ENCODE results near the gene CCDC71L. TPM values are rescaled to one million over a fixed set of nuclear protein-coding genes. Genes with fewer than 3 reads are reported as not detected.

The CCDC71L gene
- total and polyA plus RNA-seq, 2 donors (not counting 1 experiment from before 2014, with no cell fraction given), result 11.7 to 29.5 TPM

GRCh38 chr7:106643216-106644000 lies 17.6 kb downstream of the CCDC71L start:
- no peak overlapping the region for H3K4me2 ChIP-seq (replicated peaks; ENCODE audit: low read depth, low read length, poor library complexity, severe bottlenecking)
- H3K4me3 ChIP-seq (ENCODE audit: control extremely low read depth in 1 of 5, extremely low read depth in 1 of 5, insufficient read depth in 1 of 5, low read depth in 2 of 5, low read length in 4 of 5), result no peak overlapping the region
- ATAC-seq (ENCODE audit: low read depth) (no peak), DNase-seq (no peak)
- H3K4me1 Mint-ChIP-seq, result peaks cover 22% of the 10 kb centered on the region
- no peak overlapping the region for H3K27ac Mint-ChIP-seq
- WGBS (ENCODE audit: insufficient coverage), result no CpG with 5 or more reads among the region's 2 CpGs
- H3K4me3 Mint-ChIP-seq, result no peak overlapping the region
- peaks cover 0 to 3% (median 0%) of the 10 kb centered on the region in 4 experiments for H3K27me3 ChIP-seq (replicated peaks in 1 of 4; ENCODE audit: control extremely low read depth in 1 of 4, control insufficient read depth in 3 of 4, insufficient read depth in 4 of 4, low read length in 3 of 4)
- H3K27ac ChIP-seq (ENCODE audit: low read length in 2 of 2), result no peak overlapping the region
- TF ChIP-seq CTCF (IDR thresholded peaks at IDR 0.05), result no peak
- no peak for TF ChIP-seq EZH2 (IDR thresholded peaks at IDR 0.05; ENCODE audit: borderline replicate concordance, insufficient read depth, low read depth, low read length, poor library complexity, severe bottlenecking)
- no peak overlapping the region for H2AFZ ChIP-seq (ENCODE audit: insufficient read depth, low read depth, low read length, poor library complexity, severe bottlenecking)
- CTCF ChIA-PET, result no interaction called here
- no peak overlapping the region for H3K9ac ChIP-seq (ENCODE audit: low read length)
- H3K9me3 ChIP-seq (ENCODE audit: control extremely low read depth in 1 of 3, control insufficient read depth in 2 of 3, insufficient read depth in 1 of 3, low read length in 2 of 3), result no peaks in the 10 kb centered on the region
- H3K9me3 Mint-ChIP-seq (ENCODE audit: insufficient read depth), result no peaks in the 10 kb centered on the region
- no peaks in the 10 kb centered on the region for H3K27me3 Mint-ChIP-seq
- no peaks in the 10 kb centered on the region for H3K79me2 ChIP-seq (ENCODE audit: control insufficient read depth, insufficient read depth, low read length)
- POLR2A ChIA-PET, result no interaction called here
- intact Hi-C loops (cut with micrococcal nuclease), result no loop called here
- H4K20me1 ChIP-seq (ENCODE audit: control insufficient read depth, insufficient read depth, low read length, poor library complexity, severe bottlenecking), result no peaks in the 10 kb centered on the region
- H3K4me1 ChIP-seq (ENCODE audit: control insufficient read depth in 2 of 2, insufficient read depth in 2 of 2, low read length in 2 of 2), result peaks cover 4 to 10% of the 10 kb centered on the region in 2 donors
- no peaks in the 10 kb centered on the region for H3K36me3 ChIP-seq (replicated peaks in 1 of 2; ENCODE audit: control extremely low read depth in 1 of 2, control insufficient read depth in 1 of 2, extremely low read depth in 1 of 2, insufficient read depth in 2 of 2, low read length in 1 of 2)

- no peak for ATAC-seq (ENCODE audit: low read depth)
These were observed 19.5 kb downstream of the CCDC71L start for GRCh38 chr7:106641416-106641815.

More at GRCh38 chr7:106641416-106641815, 19.5 kb downstream of the CCDC71L start:
- ChIA-PET POLR2A (no interaction called here), CTCF (interaction anchor here (1.5 to 2.9 kb wide), 3 partner anchors 17 to 465 kb away, joined by 3 to 11 read pairs (median 5); no protein-coding TSS in a partner anchor)
- Mint-ChIP-seq H3K4me3 (no peak overlapping the region), H3K4me1 (peaks cover 22% of the 10 kb centered on the region), H3K27me3 (no peaks in the 10 kb centered on the region), H3K9me3 (ENCODE audit: insufficient read depth) (no peaks in the 10 kb centered on the region), H3K27ac (no peak overlapping the region)
- intact Hi-C loops (cut with micrococcal nuclease), result no loop called here
- Histone ChIP-seq H3K9ac (ENCODE audit: low read length) (no peak overlapping the region), H4K20me1 (ENCODE audit: control insufficient read depth, insufficient read depth, low read length, poor library complexity, severe bottlenecking) (no peaks in the 10 kb centered on the region), H2AFZ (ENCODE audit: insufficient read depth, low read depth, low read length, poor library complexity, severe bottlenecking) (no peak overlapping the region), H3K9me3 (ENCODE audit: control extremely low read depth in 1 of 3, control insufficient read depth in 2 of 3, insufficient read depth in 1 of 3, low read length in 2 of 3) (no peaks in the 10 kb centered on the region), H3K79me2 (ENCODE audit: control insufficient read depth, insufficient read depth, low read length) (no peaks in the 10 kb centered on the region), H3K36me3 (replicated peaks in 1 of 2; ENCODE audit: control extremely low read depth in 1 of 2, control insufficient read depth in 1 of 2, extremely low read depth in 1 of 2, insufficient read depth in 2 of 2, low read length in 1 of 2) (no peaks in the 10 kb centered on the region), H3K27ac (ENCODE audit: low read length in 2 of 2) (no peak overlapping the region), H3K4me3 (ENCODE audit: control extremely low read depth in 1 of 5, extremely low read depth in 1 of 5, insufficient read depth in 1 of 5, low read depth in 2 of 5, low read length in 4 of 5) (no peak overlapping the region), H3K27me3 (replicated peaks in 1 of 4; ENCODE audit: control extremely low read depth in 1 of 4, control insufficient read depth in 3 of 4, insufficient read depth in 4 of 4, low read length in 3 of 4) (peaks cover 0 to 3% (median 0%) of the 10 kb centered on the region in 4 experiments), H3K4me2 (replicated peaks; ENCODE audit: low read depth, low read length, poor library complexity, severe bottlenecking) (no peak overlapping the region), H3K4me1 (ENCODE audit: control insufficient read depth in 2 of 2, insufficient read depth in 2 of 2, low read length in 2 of 2) (peaks cover 4 to 10% of the 10 kb centered on the region in 2 donors)
- no CpG with 5 or more reads among the region's 3 CpGs for WGBS (ENCODE audit: insufficient coverage)
- DNase-seq, result no peak
- no peak for TF ChIP-seq CTCF (IDR thresholded peaks at IDR 0.05)
- TF ChIP-seq EZH2 (IDR thresholded peaks at IDR 0.05; ENCODE audit: borderline replicate concordance, insufficient read depth, low read depth, low read length, poor library complexity, severe bottlenecking), result no peak
